Activated T-helper 2 cell treated with anti-CD3 and anti-CD28 coated beads, Interferon-gamma antibody, Interleukin-2, Interleukin-4, amounts not matched to agents 10 μg/mL and 5 μg/mL and 100 μg/mL, durations not matched to agents 14 hours and 24 hours and 36 hours (primary cell): ENCODE results near the gene BCL2L11. TPM values are rescaled to one million over a fixed set of nuclear protein-coding genes. Genes with fewer than 3 reads are reported as not detected.
A peak's percentile ranks its signal among the peaks of the same experiment; 100 is the strongest.

Source experiments
- DNase-seq: peaks from one replicate; pipeline ENCODE4 v3.0.0; 2021; ENCODE audit warnings: low spot score
- H3K27ac Mint-ChIP-seq: one replicate; pipeline ENCODE4 v1.8.0; 2021; ENCODE audit warnings: mixed read lengths
- H3K27me3 Mint-ChIP-seq: one replicate; pipeline ENCODE4 v1.8.0; 2021; ENCODE audit warnings: low read depth, mixed read lengths
- H3K36me3 Mint-ChIP-seq: one replicate; pipeline ENCODE4 v1.8.0; 2021; ENCODE audit warnings: low read depth, mixed read lengths
- H3K4me1 Mint-ChIP-seq: one replicate; pipeline ENCODE4 v1.8.0; 2021; ENCODE audit warnings: low read depth, mixed read lengths
- H3K4me3 Mint-ChIP-seq: one replicate; pipeline ENCODE4 v1.8.0; 2021; ENCODE audit warnings: low read depth, mild to moderate bottlenecking, moderate library complexity, mixed read lengths
- H3K9me3 Mint-ChIP-seq: one replicate; pipeline ENCODE4 v1.8.0; 2021; ENCODE audit warnings: mixed read lengths
- intact Hi-C: fragments of 100-400 bp; cut with micrococcal nuclease; formaldehyde crosslinking; loops from one replicate; pipeline ENCODE4 v1.15.1; 2023
- total RNA-seq: library from RNA; stranded (reverse); gene quantifications from 2 replicates; pipeline ENCODE4 v1.2.3, GENCODE V29; 2022

BCL2L11 gene
- total RNA-seq, 1 donor from 2014 or later, result 214 TPM

DNA sequence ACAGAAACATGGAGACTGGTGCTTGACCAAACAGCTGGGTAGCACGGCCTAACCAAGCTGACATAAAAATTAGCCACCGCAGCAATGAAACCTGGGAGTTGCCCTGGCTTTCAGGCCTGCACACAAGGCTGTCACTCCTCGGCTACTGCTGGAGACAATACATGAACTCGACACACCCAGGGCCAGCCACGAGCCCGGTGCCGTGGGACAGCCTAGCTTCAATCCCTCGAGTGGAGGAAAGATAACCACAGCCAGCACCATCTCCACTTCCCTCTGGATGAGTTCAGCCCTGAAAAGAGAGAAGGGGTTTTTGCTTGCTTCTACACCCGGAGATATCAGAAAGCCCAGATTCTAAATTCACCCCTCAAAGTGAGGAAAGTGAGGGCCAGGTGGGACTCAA lies 78.0 kb downstream of the BCL2L11 start:
- H3K4me3 Mint-ChIP-seq, result no peak overlapping the region
- no peak overlapping the region for H3K27ac Mint-ChIP-seq
- H3K4me1 Mint-ChIP-seq, result peaks cover 7% of the 10 kb centered on the region
- no peaks in the 10 kb centered on the region for H3K36me3 Mint-ChIP-seq
- peaks cover 28% of the 10 kb centered on the region for H3K27me3 Mint-ChIP-seq
- H3K9me3 Mint-ChIP-seq, result no peaks in the 10 kb centered on the region
- intact Hi-C loops, result no loop called here
- DNase-seq, result no peak

DNA sequence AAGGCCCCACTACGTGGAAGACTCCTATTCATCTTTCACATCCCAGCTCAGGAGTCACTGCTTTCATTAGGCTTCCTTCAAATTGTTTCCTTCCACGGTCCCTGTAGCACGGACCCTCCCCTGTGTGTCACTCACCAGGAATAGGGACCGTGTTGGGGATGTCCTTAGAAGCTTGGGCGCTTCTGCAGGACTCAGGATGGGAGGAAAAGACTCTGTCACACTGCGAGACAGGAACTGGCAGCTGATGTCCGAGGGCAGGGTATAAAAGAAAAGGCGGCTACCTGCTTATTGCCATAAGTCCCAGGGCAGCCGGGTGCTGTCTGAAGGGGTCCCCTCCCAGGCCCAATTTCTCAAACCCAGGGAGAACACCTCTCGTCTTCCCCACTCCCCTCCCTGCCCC lies 79.1 kb downstream of the BCL2L11 start:
- intact Hi-C loops, result no loop called here

DNA sequence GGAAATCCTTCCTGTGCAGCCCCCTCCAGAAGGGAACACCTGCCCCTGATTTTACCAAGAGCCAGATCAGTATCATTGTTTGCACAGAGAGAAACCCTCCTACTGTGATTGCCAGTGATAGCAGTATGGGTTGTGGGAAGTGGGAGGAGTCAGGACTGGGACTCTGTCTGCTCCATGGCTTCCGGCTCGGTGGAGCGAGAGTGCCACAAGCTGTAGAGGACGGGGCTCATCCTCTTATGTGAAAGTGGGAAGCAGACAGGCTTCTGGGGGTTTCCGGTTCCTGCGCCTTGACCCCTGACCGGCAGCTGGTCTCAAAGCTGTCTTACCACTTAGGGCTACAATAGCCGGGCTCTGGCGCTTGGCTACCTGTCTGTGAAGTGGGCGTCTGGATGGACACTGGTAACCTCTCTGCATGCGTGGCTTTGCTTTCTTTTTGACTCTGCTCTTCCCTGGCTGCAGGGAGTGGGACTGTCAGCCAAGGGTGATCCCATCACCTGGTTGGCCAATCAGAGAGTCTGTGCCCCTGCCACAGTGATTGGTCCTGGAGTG lies 79.7 kb downstream of the BCL2L11 start:
- no peaks in the 10 kb centered on the region for H3K9me3 Mint-ChIP-seq
- no peak for DNase-seq
- peaks cover 7% of the 10 kb centered on the region for H3K4me1 Mint-ChIP-seq
- H3K27me3 Mint-ChIP-seq, result peaks cover 29% of the 10 kb centered on the region
- no peak overlapping the region for H3K27ac Mint-ChIP-seq
- H3K4me3 Mint-ChIP-seq, result no peak overlapping the region
- no peaks in the 10 kb centered on the region for H3K36me3 Mint-ChIP-seq
- intact Hi-C loops, result no loop called here

More for the DNA sequence above, 79.1 kb downstream of the BCL2L11 start:
- Mint-ChIP-seq H3K36me3 (no peaks in the 10 kb centered on the region), H3K9me3 (no peaks in the 10 kb centered on the region), H3K4me3 (no peak overlapping the region), H3K4me1 (peaks cover 7% of the 10 kb centered on the region), H3K27me3 (peaks cover 30% of the 10 kb centered on the region), H3K27ac (no peak overlapping the region)
- no peak for DNase-seq

DNA sequence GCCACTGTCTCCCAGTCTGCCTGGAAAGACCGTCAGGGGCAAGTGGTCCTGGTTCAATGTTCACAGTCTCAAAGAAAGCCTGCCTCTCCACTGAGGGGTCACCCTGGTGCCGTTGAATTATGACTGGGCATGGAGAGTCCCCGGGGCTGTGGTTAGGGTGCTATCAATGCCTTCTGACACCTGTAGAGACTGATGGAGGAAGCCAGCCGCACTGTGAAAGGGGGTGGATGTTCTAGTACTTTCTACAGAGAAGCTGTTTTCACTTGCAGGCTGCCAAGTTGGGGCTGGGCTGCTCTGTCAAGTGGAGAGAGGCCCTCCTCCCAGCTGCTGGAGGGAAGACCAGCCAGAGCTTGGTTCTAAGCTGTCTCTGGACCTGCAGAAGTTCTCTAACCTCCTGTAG lies 80.5 kb downstream of the BCL2L11 start:
- no peaks in the 10 kb centered on the region for H3K36me3 Mint-ChIP-seq
- DNase-seq, result no peak
- peaks cover 25% of the 10 kb centered on the region for H3K27me3 Mint-ChIP-seq
- no peak overlapping the region for H3K27ac Mint-ChIP-seq
- H3K9me3 Mint-ChIP-seq, result no peaks in the 10 kb centered on the region
- H3K4me3 Mint-ChIP-seq, result no peak overlapping the region
- intact Hi-C loops, result no loop called here
- peaks cover 6% of the 10 kb centered on the region for H3K4me1 Mint-ChIP-seq

DNA sequence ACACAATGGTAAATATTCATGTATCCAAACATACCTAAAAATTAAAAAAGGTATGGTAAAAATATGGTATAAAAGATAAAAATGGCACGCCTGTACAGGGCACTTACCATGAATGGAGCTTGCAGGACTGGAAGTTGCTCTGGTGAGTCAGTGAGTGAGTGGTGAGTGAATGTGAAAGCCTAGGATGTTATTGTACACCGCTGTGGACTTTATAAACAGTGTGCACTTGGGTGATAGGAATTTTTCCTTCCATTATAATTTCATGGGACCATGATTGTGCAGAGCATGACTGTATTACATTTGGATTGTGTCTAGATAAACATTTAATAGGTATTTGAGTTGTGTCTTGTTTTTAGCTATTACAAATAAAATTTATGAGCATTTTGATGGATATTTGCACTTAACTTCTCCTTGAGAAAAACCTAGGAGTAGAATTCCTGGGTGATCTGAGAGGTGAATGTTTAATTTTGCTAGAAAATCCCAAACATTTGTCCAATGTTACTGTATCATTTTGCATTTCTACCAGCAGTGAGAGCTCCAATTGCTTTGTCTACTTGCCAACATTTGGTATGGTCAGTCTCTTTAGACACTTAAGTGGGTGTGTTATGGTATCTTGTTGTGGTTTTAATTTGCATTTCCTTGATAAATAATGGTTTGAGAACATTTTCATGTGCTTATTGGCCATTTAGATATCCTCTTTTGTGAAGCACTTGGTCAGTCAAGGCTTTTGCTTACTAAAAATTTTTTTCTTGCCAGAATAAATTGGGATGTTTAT lies 81.7 kb downstream of the BCL2L11 start:
- peaks cover 4% of the 10 kb centered on the region for H3K4me1 Mint-ChIP-seq
- no peak overlapping the region for H3K27ac Mint-ChIP-seq
- H3K27me3 Mint-ChIP-seq, result peaks cover 20% of the 10 kb centered on the region
- peaks cover 2% of the 10 kb centered on the region for H3K36me3 Mint-ChIP-seq
- no peak for DNase-seq
- intact Hi-C loops, result no loop called here
- H3K4me3 Mint-ChIP-seq, result no peak overlapping the region
- no peaks in the 10 kb centered on the region for H3K9me3 Mint-ChIP-seq

- Mint-ChIP-seq H3K4me1 (peaks cover 18% of the 10 kb centered on the region), H3K27me3 (peaks cover 20% of the 10 kb centered on the region), H3K9me3 (no peaks in the 10 kb centered on the region), H3K4me3 (no peak overlapping the region), H3K36me3 (peaks cover 7% of the 10 kb centered on the region), H3K27ac (no peak overlapping the region)
- intact Hi-C loops, result loop anchor here (5.0 kb wide), 1 partner anchor 37 kb away; no protein-coding TSS in a partner anchor
- DNase-seq, result no peak
Measured at GRCh38 chr2:111204706-111205105, 84.0 kb downstream of the BCL2L11 start.

DNA sequence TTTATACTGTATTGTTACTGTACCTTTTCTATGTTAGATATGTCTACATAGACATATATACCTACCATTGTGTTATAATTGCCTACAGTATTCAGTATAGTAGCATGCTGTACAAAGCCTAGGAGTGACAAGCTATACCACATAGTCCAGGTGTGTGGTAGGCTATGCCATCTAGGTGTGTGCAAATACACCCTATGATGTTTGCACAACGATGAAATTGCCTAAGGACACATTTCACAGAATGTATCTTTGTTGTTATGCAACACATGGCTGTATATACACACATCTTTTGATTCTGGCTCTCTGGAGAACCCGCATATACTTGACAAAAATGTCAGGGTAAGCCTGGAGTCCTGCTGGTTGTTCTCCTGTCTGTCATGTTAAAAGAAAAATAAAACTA lies 85.1 kb downstream of the BCL2L11 start:
- DNase-seq, result no peak
- Mint-ChIP-seq H3K27me3 (peaks cover 22% of the 10 kb centered on the region), H3K36me3 (peaks cover 7% of the 10 kb centered on the region), H3K27ac (no peak overlapping the region), H3K9me3 (no peaks in the 10 kb centered on the region), H3K4me1 (peaks cover 23% of the 10 kb centered on the region), H3K4me3 (no peak overlapping the region)
- intact Hi-C loops, result loop anchor here (5.0 kb wide), 1 partner anchor 38 kb away; no protein-coding TSS in a partner anchor

DNA sequence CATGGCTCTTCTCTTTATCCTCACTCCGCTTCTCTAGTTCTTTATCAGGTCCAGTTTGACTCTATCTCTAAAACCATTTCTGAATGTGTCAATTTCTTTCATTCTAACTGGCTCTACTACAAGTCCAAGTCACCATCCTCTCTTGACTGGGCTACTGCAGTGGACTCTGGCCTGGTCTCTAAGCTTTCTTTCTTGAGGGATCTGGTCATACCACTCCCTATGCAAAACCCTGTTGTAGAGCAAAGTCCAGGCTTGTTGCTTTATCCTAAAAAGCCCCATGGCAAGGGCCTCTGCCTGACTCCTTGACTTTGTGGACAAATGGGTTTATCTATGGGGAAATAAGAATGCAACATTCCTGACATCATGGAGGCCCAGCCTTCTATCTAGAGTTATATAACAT lies 87.1 kb downstream of the BCL2L11 start:
- peaks cover 20% of the 10 kb centered on the region for H3K4me1 Mint-ChIP-seq
- H3K27me3 Mint-ChIP-seq, result peaks cover 20% of the 10 kb centered on the region
- H3K27ac Mint-ChIP-seq, result no peak overlapping the region
- intact Hi-C loops, result loop anchor here (5.0 kb wide), 1 partner anchor 41 kb away; no protein-coding TSS in a partner anchor
- H3K4me3 Mint-ChIP-seq, result no peak overlapping the region
- H3K9me3 Mint-ChIP-seq, result peaks cover 10% of the 10 kb centered on the region
- peaks cover 11% of the 10 kb centered on the region for H3K36me3 Mint-ChIP-seq
- no peak for DNase-seq

DNA sequence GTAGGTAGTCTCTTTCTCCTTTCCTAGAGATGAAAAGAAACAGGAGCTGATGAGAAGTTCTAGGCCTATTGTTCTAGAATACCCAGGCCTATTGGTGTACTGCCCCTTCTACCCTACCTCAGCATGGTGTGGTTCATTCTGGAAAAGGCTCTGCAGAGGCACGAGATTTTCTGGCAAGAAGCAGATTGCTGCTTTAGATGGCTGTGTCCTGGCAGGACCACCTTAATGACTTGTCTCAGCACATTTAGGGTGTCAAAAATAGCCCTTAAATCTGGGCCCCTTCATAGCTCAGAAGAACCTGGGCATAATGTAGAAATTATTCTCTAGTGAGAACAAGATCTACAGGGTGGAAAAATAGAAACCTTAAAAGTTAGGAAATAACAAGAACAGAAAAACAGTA lies 87.9 kb downstream of the BCL2L11 start:
- Mint-ChIP-seq H3K36me3 (peaks cover 11% of the 10 kb centered on the region), H3K27ac (peak overlapping the region; percentile 45), H3K9me3 (peaks cover 18% of the 10 kb centered on the region), H3K4me3 (no peak overlapping the region), H3K27me3 (peaks cover 20% of the 10 kb centered on the region), H3K4me1 (peaks cover 20% of the 10 kb centered on the region)
- intact Hi-C loops, result loop anchor here (5.0 kb wide), 1 partner anchor 41 kb away; no protein-coding TSS in a partner anchor
- no peak for DNase-seq

GRCh38 chr2:111209045-111209514 lies 88.4 kb downstream of the BCL2L11 start:
- peaks cover 20% of the 10 kb centered on the region for H3K4me1 Mint-ChIP-seq
- no peak overlapping the region for H3K4me3 Mint-ChIP-seq
- peaks cover 18% of the 10 kb centered on the region for H3K27me3 Mint-ChIP-seq
- H3K27ac Mint-ChIP-seq, result peak overlapping the region; percentile 45
- DNase-seq, result no peak
- peaks cover 23% of the 10 kb centered on the region for H3K9me3 Mint-ChIP-seq
- peaks cover 13% of the 10 kb centered on the region for H3K36me3 Mint-ChIP-seq
- intact Hi-C loops, result loop anchor here (5.0 kb wide), 1 partner anchor 42 kb away; no protein-coding TSS in a partner anchor

DNA sequence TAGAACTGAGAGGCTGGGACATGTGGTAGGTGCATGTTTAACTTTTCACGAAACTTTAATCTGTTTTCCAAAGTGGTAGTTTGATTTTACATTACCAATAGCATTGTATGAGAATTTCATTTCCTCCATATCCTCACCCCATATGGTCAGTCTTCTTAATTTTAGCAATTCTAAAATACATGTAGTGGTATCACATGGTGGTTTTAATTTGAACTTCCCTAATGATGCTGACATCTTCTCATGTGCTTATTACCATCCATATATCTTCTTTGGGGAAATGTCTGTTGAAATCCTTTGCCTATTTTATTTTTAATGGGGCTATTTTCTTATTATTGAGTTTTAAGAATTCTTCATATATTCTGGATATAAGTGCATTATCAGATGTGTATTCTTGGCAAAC lies 89.3 kb downstream of the BCL2L11 start:
- Mint-ChIP-seq H3K27me3 (peaks cover 16% of the 10 kb centered on the region), H3K4me1 (peaks cover 20% of the 10 kb centered on the region), H3K27ac (no peak overlapping the region), H3K36me3 (peaks cover 23% of the 10 kb centered on the region), H3K9me3 (peaks cover 32% of the 10 kb centered on the region), H3K4me3 (no peak overlapping the region)
- no peak for DNase-seq
- intact Hi-C loops, result no loop called here

DNA sequence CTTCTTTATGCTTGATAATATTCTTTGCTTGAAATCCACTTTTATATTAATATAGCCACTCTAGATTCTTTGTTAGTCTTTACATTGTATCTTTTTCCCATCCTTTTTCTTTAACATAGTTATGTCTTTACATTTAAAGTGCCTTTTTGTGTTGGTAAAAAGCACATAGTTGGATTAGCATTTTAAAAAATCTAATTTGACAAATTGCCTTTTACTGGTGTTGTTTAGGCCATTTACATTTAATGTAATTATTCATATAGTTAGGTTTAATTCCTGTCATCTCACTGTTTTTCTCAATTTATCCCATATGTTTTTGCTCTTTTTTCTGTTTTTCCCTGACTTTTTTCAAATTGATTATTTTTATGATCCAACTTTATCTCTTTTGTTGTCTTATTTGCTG lies 93.2 kb downstream of the BCL2L11 start:
- intact Hi-C loops, result no loop called here
- H3K4me1 Mint-ChIP-seq, result peaks cover 11% of the 10 kb centered on the region
- H3K36me3 Mint-ChIP-seq, result peaks cover 19% of the 10 kb centered on the region
- no peak for DNase-seq
- no peak overlapping the region for H3K27ac Mint-ChIP-seq
- no peak overlapping the region for H3K4me3 Mint-ChIP-seq
- peaks cover 7% of the 10 kb centered on the region for H3K27me3 Mint-ChIP-seq
- H3K9me3 Mint-ChIP-seq, result peaks cover 35% of the 10 kb centered on the region
